Endodermal cell (in vitro differentiated cells): ENCODE data around the gene EVPL. TPM values are rescaled to one million over a fixed set of nuclear protein-coding genes. Genes with fewer than 3 reads are reported as not detected.
"Not testable (repeated sequence)": the region's sequence is repeated elsewhere in the genome, so short reads cannot be mapped to it uniquely, and the experiment has no call there.

ENCODE experiments used
- DNase-seq: peaks from one replicate; pipeline ENCODE4 v3.0.0-alpha.2; 2017
- H3K27ac ChIP-seq: 2 replicates; pipeline ENCODE4 v1.5.1; 2013; ENCODE audit warnings: mild to moderate bottlenecking, low read depth, low read length, moderate library complexity
- H3K27me3 ChIP-seq: 2 replicates; pipeline ENCODE4 v1.6.1; 2013; ENCODE audit warnings: mild to moderate bottlenecking, low read length, moderate library complexity; ENCODE audit not compliant: insufficient read depth, control insufficient read depth, poor library complexity, severe bottlenecking
- H3K36me3 ChIP-seq: 2 replicates; pipeline ENCODE4 v1.7.0; 2013; ENCODE audit warnings: mild to moderate bottlenecking, low read length, moderate library complexity; ENCODE audit not compliant: control insufficient read depth, insufficient read depth
- H3K4me1 ChIP-seq: one replicate; pipeline ENCODE4 v1.7.0; 2013; ENCODE audit warnings: low read length; ENCODE audit not compliant: control insufficient read depth, insufficient read depth
- H3K4me3 ChIP-seq: 2 replicates; pipeline ENCODE4 v1.5.1; 2013; ENCODE audit warnings: mild to moderate bottlenecking, low read length, moderate library complexity
- H3K9ac ChIP-seq: 2 replicates; pipeline ENCODE4 v1.6.1; 2013; ENCODE audit warnings: mild to moderate bottlenecking, low read length, moderate library complexity; ENCODE audit not compliant: poor library complexity, severe bottlenecking; ENCODE audit errors: extremely low read depth
- H3K9me3 ChIP-seq: 2 replicates; pipeline ENCODE4 v1.6.1; 2013; ENCODE audit warnings: mild to moderate bottlenecking, low read length, moderate library complexity; ENCODE audit not compliant: control insufficient read depth
- H3K27ac Mint-ChIP-seq: 2 replicates; pipeline ENCODE4 v1.8.0; 2020; ENCODE audit warnings: mixed read lengths
- H3K27me3 Mint-ChIP-seq: 2 replicates; pipeline ENCODE4 v1.8.0; 2021; ENCODE audit warnings: mild to moderate bottlenecking, mixed read lengths; ENCODE audit not compliant: insufficient read depth
- H3K36me3 Mint-ChIP-seq: 2 replicates; pipeline ENCODE4 v1.8.0; 2020; ENCODE audit warnings: low read depth, mixed read lengths
- H3K4me1 Mint-ChIP-seq: 2 replicates; pipeline ENCODE4 v1.8.0; 2020; ENCODE audit warnings: mixed read lengths
- H3K4me3 Mint-ChIP-seq: 2 replicates; pipeline ENCODE4 v1.8.0; 2020; ENCODE audit warnings: mild to moderate bottlenecking, moderate library complexity, mixed read lengths
- H3K9me3 Mint-ChIP-seq: 2 replicates; pipeline ENCODE4 v1.8.0; 2020; ENCODE audit warnings: mild to moderate bottlenecking, mixed read lengths
- WGBS, 2 experiments: methylation state at CpG; one replicate each; pipeline versions ENCODE4 v1.1.5 to v1.1.7; 2013; ENCODE audit warnings: missing lambda C conversion rate in 2 of 2, mixed read lengths in 1 of 2; ENCODE audit not compliant: insufficient coverage in 1 of 2, insufficient read length in 1 of 2; 5-methylcytosine and 5-hydroxymethylcytosine counted together
- total RNA-seq, 2 donors: library from RNA; stranded (reverse); fragmentation: NEBNext Ultra II Directional in 1 of 2; extraction: Animal tissue kit (Norgen Biotek cat#: 25700) in 1 of 2; gene quantifications; 2 replicates in 1 of 2; 3 replicates in 1 of 2; pipeline ENCODE4 v1.2.1, GENCODE V29; 2021
- TF ChIP-seq, protein P1 (sequence below): fragments of 200-600 bp; sonication (generic); conservative IDR thresholded peaks from 2 replicates; pipeline ENCODE4 v1.5.0; 2021; ENCODE audit warnings: antibody characterized with exemption, mild to moderate bottlenecking

The EVPL gene
- total RNA-seq, 2 donors from 2014 or later, result 0.20 to 0.51 TPM

DNA sequence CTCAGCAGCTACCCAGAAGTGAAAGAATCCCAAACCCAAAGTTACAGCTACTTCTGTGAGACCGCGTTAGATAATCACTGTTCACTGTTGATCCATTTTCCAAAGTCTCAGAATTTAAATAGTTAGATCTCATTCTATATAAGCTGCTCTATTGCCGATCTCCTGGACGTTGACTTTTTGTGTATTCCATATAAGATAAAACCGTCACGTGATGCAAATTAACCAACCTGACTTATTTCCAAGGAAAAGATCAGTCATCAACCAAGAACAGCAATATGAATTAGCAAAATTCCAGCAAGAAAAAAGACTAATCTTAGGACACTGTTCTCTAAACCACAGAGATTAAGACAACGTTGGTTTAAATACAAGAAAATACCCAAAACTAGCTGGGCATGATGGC is 56.5 kb downstream of the EVPL start:
- H3K4me3 Mint-ChIP-seq, result no peak overlapping the region
- Histone ChIP-seq H3K9me3 (no peaks in the 10 kb centered on the region), H3K4me1 (no peaks in the 10 kb centered on the region), H3K27me3 (no peaks in the 10 kb centered on the region), H3K36me3 (peaks cover 66% of the 10 kb centered on the region), H3K4me3 (no peak overlapping the region), H3K27ac (no peak overlapping the region), H3K9ac (no peak overlapping the region)
- WGBS, 2 experiments, result 93 to 94% methylated on average over 7 of the region's 7 CpGs
- TF ChIP-seq, protein P1, sequence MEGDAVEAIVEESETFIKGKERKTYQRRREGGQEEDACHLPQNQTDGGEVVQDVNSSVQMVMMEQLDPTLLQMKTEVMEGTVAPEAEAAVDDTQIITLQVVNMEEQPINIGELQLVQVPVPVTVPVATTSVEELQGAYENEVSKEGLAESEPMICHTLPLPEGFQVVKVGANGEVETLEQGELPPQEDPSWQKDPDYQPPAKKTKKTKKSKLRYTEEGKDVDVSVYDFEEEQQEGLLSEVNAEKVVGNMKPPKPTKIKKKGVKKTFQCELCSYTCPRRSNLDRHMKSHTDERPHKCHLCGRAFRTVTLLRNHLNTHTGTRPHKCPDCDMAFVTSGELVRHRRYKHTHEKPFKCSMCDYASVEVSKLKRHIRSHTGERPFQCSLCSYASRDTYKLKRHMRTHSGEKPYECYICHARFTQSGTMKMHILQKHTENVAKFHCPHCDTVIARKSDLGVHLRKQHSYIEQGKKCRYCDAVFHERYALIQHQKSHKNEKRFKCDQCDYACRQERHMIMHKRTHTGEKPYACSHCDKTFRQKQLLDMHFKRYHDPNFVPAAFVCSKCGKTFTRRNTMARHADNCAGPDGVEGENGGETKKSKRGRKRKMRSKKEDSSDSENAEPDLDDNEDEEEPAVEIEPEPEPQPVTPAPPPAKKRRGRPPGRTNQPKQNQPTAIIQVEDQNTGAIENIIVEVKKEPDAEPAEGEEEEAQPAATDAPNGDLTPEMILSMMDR, result no peak
- peak overlapping the region; percentile 33 for H3K27ac Mint-ChIP-seq
- H3K27me3 Mint-ChIP-seq, result no peaks in the 10 kb centered on the region
- peaks cover 4% of the 10 kb centered on the region for H3K4me1 Mint-ChIP-seq
- no peak for DNase-seq
- no peaks in the 10 kb centered on the region for H3K9me3 Mint-ChIP-seq
- H3K36me3 Mint-ChIP-seq, result peaks cover 50% of the 10 kb centered on the region

DNA sequence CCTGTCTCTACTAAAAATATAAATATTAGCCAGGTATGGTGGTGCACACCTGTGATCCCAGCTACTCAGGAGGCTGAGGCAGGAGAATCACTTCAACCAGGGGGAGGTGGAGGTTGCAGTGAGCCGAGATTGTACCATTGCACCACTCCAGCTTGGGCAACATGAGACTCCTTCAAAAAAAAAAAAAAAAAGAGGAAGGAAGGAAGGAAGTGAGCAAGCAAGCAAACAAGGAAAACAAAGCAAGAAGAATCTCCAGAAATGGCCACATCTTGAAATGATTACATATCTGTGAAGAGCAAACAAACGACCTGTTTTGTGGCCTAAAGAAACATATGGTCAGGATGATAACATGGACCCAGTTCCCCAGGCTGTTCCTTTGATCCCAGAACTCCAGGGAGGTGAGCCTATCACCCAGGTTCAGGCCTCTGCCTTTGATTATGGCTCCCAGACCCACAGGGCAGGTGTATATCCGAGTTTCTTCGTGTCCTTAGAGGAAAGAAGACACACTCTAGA is 57.0 kb downstream of the EVPL start:
- H3K4me1 Mint-ChIP-seq, result peaks cover 4% of the 10 kb centered on the region
- no peaks in the 10 kb centered on the region for H3K9me3 ChIP-seq
- WGBS, 2 experiments, result 95 to 96% methylated on average over 4 of the region's 4 CpGs
- H3K27ac ChIP-seq, result no peak overlapping the region
- no peaks in the 10 kb centered on the region for H3K4me1 ChIP-seq
- peaks cover 65% of the 10 kb centered on the region for H3K36me3 ChIP-seq
- TF ChIP-seq, protein P1, result no peak
- H3K4me3 Mint-ChIP-seq, result no peak overlapping the region
- no peak overlapping the region for H3K4me3 ChIP-seq
- no peak overlapping the region for H3K9ac ChIP-seq
- no peak overlapping the region for H3K27ac Mint-ChIP-seq
- H3K27me3 Mint-ChIP-seq, result no peaks in the 10 kb centered on the region
- H3K9me3 Mint-ChIP-seq, result no peaks in the 10 kb centered on the region
- H3K36me3 Mint-ChIP-seq, result peaks cover 53% of the 10 kb centered on the region
- no peak for DNase-seq
- H3K27me3 ChIP-seq, result no peaks in the 10 kb centered on the region

DNA sequence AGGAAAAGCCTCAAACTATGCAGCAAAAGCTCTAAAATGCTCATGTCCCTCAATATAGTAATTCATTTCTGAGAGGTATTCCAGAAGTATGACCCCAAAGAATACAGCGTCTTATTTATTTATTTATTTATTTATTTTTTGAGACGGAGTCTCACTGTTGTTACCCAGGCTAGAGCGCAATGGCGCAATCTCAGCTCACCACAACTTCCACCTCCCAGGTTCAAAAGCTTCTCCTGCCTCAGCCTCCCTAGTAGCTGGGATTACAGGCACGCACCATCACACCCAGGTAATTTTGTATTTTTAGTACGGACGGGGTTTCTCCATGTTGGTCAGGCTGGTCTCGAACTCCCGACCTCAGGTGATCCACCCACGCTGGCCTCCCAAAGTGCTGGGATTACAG is 58.1 kb downstream of the EVPL start:
- H3K36me3 ChIP-seq, result peaks cover 64% of the 10 kb centered on the region
- not testable (repeated sequence) for H3K27ac Mint-ChIP-seq, H3K9me3 ChIP-seq, H3K4me1 ChIP-seq, H3K27me3 Mint-ChIP-seq, H3K4me1 Mint-ChIP-seq, H3K4me3 Mint-ChIP-seq, H3K4me3 ChIP-seq, H3K27me3 ChIP-seq, DNase-seq, H3K9me3 Mint-ChIP-seq, H3K9ac ChIP-seq, H3K27ac ChIP-seq
- H3K36me3 Mint-ChIP-seq, result peaks cover 54% of the 10 kb centered on the region
- 85 to 92% methylated on average over 3 to 9 of the region's 10 CpGs for WGBS, 2 experiments

DNA sequence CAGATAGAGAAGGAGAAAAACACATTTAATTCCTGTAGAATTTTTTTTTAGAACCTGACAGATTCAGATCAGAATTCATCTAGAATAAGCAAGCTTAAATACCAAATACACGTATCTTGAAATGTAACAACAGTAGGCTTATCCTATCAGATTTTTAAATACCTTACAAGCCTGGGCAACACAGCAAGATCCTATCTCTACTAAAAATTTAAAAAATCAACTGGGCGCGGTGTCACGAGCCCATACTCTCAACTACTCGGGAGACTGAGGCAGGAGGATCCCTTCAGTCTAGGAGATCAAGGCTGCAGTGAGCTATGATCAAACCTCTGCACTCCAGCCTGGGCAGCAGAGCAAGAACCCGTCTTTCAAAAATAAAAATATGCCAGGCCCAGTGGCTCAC is 61.6 kb downstream of the EVPL start:
- H3K4me3 Mint-ChIP-seq, result no peak overlapping the region
- peaks cover 1% of the 10 kb centered on the region for H3K4me1 Mint-ChIP-seq
- no peaks in the 10 kb centered on the region for H3K4me1 ChIP-seq
- no peaks in the 10 kb centered on the region for H3K27me3 ChIP-seq
- TF ChIP-seq, protein P1, result no peak
- H3K4me3 ChIP-seq, result no peak overlapping the region
- 97% methylated on average over 5 to 6 of the region's 6 CpGs for WGBS, 2 experiments
- H3K36me3 Mint-ChIP-seq, result peaks cover 38% of the 10 kb centered on the region
- no peaks in the 10 kb centered on the region for H3K9me3 Mint-ChIP-seq
- no peak overlapping the region for H3K9ac ChIP-seq
- no peaks in the 10 kb centered on the region for H3K27me3 Mint-ChIP-seq
- no peak for DNase-seq
- H3K36me3 ChIP-seq, result peaks cover 54% of the 10 kb centered on the region
- H3K9me3 ChIP-seq, result no peaks in the 10 kb centered on the region
- H3K27ac Mint-ChIP-seq, result no peak overlapping the region
- H3K27ac ChIP-seq, result no peak overlapping the region
